Stimulated activated memory B cell treated with anti-CD40 and anti-IgM and Interleukin-4, amounts not matched to agents 10 μg/mL and 1 μg/mL and 100 μg/mL, for 72 hours (primary cell): ENCODE data around the gene SRGN.
"Not testable (repeated sequence)": the region's sequence is repeated elsewhere in the genome, so short reads cannot be mapped to it uniquely, and the experiment has no call there.

Source experiments
- ATAC-seq: fragments of 150-1000 bp; cut with Tn5 transposase; 2 replicates; pipeline ENCODE4 v1.10.0; 2021
- H3K27ac Mint-ChIP-seq: one replicate; pipeline ENCODE4 v1.8.0; 2022; ENCODE audit warnings: mild to moderate bottlenecking, mixed read lengths
- H3K27me3 Mint-ChIP-seq: one replicate; pipeline ENCODE4 v1.8.0; 2022; ENCODE audit warnings: mixed read lengths
- H3K36me3 Mint-ChIP-seq: one replicate; pipeline ENCODE4 v1.8.0; 2022; ENCODE audit warnings: mixed read lengths
- H3K4me1 Mint-ChIP-seq: one replicate; pipeline ENCODE4 v1.8.0; 2022; ENCODE audit warnings: mixed read lengths
- H3K4me3 Mint-ChIP-seq: one replicate; pipeline ENCODE4 v1.8.0; 2022; ENCODE audit warnings: mild to moderate bottlenecking, moderate library complexity, mixed read lengths
- H3K9me3 Mint-ChIP-seq: one replicate; pipeline ENCODE4 v1.8.0; 2022; ENCODE audit warnings: mixed read lengths

The SRGN gene, protein sequence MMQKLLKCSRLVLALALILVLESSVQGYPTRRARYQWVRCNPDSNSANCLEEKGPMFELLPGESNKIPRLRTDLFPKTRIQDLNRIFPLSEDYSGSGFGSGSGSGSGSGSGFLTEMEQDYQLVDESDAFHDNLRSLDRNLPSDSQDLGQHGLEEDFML

DNA sequence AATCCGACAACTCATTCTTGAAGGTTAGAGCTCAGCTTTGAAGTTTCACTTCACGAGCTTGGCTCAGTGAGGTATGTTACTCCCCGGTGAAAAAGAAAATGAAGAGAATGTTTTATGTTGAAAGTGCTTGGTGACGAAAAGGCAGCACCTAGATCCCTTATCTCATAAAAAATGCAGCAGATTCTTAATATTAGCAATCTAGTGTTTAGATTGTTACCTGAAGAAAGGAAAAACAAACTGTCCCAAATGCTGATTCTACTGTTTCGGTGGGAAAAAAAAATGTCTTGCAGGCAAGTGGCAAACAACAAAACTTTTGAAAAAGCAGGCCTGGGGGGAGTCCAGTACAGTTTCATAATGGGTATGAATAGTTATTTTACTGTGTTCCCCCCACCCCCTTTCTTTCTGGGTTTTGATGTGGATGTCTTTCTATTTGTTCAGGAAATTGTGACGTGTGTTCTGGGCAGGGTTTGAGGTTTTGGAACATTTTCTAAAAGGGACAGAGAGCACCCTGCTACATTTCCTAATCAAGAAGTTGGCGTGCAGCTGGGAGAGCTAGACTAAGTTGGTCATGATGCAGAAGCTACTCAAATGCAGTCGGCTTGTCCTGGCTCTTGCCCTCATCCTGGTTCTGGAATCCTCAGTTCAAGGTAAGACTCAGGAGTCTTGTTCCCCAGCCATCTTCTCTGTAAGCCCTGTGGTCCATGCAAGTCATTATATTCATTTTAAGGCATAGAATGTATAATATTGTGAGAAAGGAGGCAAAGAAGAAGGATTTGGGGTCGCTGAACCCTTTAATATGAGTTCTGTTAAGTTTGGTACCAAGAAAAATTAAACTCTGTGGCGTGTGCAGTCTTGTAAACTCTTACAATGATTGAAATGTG is at the start of gene SRGN:
SRGN (plus strand) TSS at position 514 of the 881 bp plus-strand sequence; CDS start at position 569, 55 bp downstream.
- Mint-ChIP-seq H3K9me3 (no peaks in the 10 kb centered on the region), H3K4me3 (peak within 1 kb of the TSS; percentile 72), H3K36me3 (peaks cover 22% of the 10 kb centered on the region), H3K27ac (peak within 1 kb of the TSS; percentile 98), H3K27me3 (no peaks in the 10 kb centered on the region), H3K4me1 (peaks cover 67% of the 10 kb centered on the region)
- peak; percentile 89 for ATAC-seq

DNA sequence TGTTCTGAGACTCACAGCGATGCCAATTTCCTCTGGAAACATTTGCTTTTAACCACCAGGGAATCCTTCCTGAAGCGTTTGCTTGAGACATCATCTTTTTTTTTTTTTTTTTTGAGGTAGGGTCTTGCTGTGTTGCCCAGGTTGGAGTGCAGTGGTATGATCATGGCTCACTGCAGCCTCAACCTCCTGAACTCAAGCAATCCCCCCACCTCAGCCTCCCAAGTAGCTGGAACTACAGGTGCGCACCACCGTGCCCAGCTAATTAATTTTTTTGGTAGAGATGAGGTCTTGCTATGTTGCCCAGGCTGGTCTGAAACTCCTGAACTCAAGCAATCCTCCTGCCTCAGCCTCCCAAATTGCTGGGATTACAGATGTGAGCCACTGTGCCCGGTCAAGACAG is 47.0 kb upstream of the SRGN start:
- not testable (repeated sequence) for ATAC-seq, H3K27ac Mint-ChIP-seq, H3K36me3 Mint-ChIP-seq, H3K4me3 Mint-ChIP-seq, H3K27me3 Mint-ChIP-seq, H3K9me3 Mint-ChIP-seq
- peaks cover 23% of the 10 kb centered on the region for H3K4me1 Mint-ChIP-seq

DNA sequence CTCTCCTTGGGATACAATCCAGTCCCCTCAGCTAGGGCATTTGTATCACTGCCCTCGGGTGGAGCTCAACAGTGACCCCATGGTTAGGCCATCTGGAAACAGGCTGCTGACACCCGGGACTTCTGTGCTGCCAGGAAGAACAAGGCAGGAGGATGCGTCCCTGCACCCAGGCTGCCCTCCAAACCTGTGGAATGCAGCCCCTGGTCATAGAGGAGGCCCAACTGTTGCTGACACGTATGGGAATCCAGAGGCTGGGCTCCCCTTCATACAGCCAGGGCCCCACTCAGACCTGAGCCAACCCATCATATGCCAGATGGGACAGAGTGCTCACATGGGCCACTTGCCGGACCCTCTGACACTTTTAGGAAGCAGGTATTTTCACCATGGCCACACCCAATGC is 45.5 kb upstream of the SRGN start:
- H3K36me3 Mint-ChIP-seq = no peaks in the 10 kb centered on the region
- H3K27ac Mint-ChIP-seq = no peak overlapping the region
- H3K27me3 Mint-ChIP-seq = no peaks in the 10 kb centered on the region
- no peak overlapping the region for H3K4me3 Mint-ChIP-seq
- no peaks in the 10 kb centered on the region for H3K9me3 Mint-ChIP-seq
- peaks cover 26% of the 10 kb centered on the region for H3K4me1 Mint-ChIP-seq
- no peak for ATAC-seq

DNA sequence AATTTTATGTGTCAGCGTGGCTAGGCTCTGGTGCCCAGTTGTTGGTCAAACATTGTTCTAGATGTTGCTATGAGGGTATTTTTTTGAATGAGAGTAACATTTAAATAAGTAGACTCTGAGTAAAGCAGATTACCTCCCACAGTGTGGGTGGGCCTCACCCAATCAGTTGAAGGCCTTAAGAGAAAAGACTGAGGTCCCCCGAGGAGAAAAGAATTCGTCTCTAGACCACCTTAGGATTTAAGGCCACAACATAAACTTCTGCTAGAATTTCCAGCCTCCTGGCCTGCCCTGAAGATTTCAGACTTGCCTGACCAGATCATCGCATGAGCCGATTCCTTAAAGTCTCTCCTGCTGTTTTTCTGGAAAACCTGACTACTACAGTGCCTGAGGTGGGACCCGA is 45.1 kb upstream of the SRGN start:
- ATAC-seq = no peak
- Mint-ChIP-seq H3K4me3 (no peak overlapping the region), H3K36me3 (no peaks in the 10 kb centered on the region), H3K4me1 (peaks cover 26% of the 10 kb centered on the region), H3K27ac (no peak overlapping the region), H3K27me3 (no peaks in the 10 kb centered on the region), H3K9me3 (no peaks in the 10 kb centered on the region)

DNA sequence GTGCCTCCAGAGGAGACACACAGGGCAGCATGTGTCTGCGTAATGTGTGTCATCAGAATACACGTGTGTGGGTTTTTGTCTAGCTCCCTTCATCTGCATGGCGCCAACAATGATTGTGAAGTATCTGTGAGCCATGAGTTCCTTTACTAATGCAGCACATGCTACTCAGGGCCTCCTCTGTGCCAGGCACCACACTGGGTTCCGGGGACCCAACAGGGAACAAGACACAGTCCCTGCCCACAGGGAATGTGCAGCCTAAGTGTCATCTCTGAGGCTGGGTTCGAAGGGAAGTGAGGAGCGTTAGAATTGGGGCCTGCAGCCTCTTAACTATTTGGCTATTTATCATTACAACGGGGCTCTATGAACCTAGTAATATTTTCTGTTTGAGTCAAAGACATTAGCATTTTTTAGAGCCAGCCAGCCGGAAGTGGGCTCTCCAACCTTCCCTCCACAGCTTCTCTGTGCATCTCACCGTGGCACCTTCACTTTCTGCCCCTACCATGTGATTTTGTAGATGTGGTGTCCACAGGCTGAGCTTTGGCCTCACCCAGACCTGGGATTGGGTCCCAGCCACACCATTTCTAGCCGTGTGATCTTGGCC is 43.9 kb upstream of the SRGN start:
- Mint-ChIP-seq H3K4me3 (peak overlapping the region; percentile 57), H3K9me3 (no peaks in the 10 kb centered on the region), H3K36me3 (no peaks in the 10 kb centered on the region), H3K27me3 (no peaks in the 10 kb centered on the region), H3K27ac (peak overlapping the region; percentile 93), H3K4me1 (peaks cover 26% of the 10 kb centered on the region)
- ATAC-seq = peak; percentile 71

DNA sequence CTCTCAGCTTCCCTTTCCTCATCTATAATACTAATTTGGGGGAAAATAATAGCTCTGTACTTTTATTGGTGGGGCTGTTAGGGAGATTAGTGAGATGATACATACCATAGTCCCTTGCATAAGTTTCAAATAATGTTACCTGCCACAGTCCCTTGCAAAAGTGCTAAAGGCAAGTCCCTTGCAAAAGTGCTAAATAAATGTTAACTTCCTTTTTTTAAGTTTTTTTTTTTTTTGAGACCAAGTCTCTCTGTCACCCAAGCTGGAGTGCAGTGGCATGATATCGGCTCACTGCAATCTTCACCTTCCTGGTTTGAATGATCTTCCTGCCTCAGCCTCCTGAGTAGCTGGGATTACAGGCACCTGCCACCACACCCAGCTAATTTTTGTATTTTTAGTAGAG is 43.4 kb upstream of the SRGN start:
- Mint-ChIP-seq H3K9me3 (no peaks in the 10 kb centered on the region), H3K27ac (peak overlapping the region; percentile 93)
- ATAC-seq = peak; percentile 51

DNA sequence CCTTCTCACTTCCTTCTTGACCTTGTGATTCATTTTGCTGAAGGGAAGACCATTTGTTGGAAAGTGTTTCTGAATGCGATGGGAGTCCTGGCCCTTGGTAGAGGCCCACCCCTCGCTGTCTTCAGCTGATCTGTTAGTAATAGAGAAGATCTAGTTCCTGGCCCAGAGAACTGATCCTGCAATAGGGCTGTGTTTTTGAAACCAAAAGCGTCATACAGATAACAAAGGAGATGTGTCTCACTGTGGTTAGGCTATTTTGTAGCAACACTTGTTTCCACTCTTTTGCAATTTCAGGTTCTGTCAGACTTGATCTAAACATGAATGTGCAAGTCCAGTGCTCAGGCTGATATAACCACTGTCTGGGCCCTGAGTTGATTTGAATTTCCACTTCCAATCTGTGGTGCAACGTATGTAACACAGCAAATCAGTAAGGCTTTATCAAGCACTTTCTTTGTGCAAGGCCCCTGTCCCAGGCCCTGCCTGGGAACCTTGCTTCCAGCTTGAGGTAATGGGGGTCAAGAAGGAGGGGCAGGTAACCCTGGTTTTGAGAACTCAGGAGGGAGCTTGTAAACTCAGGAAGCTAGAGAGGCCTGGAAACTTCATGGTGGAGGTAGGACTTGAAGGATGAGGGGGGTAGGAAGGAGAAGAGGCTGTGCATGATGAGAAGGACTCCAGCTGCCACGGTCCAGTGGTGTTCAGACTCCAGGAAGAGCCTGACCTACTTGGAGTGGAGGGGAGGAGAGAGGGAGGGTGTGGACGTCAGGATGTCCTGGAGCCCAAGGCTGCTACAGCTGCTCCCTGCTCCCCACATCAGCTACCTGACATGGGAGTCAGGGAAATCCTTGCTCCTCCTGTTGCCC is 42.2 kb upstream of the SRGN start:
- Mint-ChIP-seq H3K9me3 (no peaks in the 10 kb centered on the region), H3K27me3 (no peaks in the 10 kb centered on the region), H3K4me1 (peaks cover 34% of the 10 kb centered on the region), H3K27ac (peak overlapping the region; percentile 93), H3K36me3 (no peaks in the 10 kb centered on the region), H3K4me3 (peak overlapping the region; percentile 13)
- peak; percentile 67 for ATAC-seq

More for the DNA sequence above, 43.4 kb upstream of the SRGN start:
- Mint-ChIP-seq H3K36me3 (no peaks in the 10 kb centered on the region), H3K27me3 (no peaks in the 10 kb centered on the region), H3K4me3 (peak overlapping the region; percentile 57), H3K4me1 (peaks cover 31% of the 10 kb centered on the region)

DNA sequence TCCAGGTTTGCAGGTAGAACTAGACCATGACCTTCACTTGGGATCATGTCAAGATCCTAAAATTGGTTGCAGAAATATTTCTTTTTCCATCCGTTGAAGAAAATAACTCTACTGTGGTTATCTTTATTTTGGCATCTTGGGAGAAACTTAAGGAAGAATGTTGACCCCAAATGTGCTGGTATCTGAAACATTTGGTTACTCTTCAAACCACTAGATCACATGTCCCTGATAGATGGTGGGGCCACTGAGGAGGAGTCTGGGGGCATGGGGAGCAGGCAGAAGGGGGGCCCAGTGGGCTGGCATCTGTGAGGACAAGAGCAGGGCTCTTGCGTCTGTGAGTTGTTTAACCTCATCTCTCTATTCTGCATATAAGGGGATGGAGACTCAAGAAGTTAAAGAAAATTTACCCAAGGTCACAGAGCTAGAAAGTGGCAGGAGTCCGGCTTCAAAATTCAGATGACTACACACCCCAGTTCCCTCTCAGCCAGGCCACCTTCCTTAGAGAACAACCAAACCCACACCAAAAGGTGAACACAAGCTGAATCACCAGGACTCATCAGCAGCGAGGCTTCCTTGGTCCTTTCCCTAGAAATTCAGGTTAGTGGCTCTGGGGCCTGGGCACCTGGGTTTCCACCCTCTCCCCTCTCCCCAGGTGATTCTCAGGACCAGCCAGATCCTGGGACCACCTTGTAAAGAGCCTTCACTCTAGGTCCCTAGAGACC is 40.6 kb upstream of the SRGN start:
- ATAC-seq = no peak
- no peaks in the 10 kb centered on the region for H3K9me3 Mint-ChIP-seq
- H3K4me1 Mint-ChIP-seq = peaks cover 47% of the 10 kb centered on the region

DNA sequence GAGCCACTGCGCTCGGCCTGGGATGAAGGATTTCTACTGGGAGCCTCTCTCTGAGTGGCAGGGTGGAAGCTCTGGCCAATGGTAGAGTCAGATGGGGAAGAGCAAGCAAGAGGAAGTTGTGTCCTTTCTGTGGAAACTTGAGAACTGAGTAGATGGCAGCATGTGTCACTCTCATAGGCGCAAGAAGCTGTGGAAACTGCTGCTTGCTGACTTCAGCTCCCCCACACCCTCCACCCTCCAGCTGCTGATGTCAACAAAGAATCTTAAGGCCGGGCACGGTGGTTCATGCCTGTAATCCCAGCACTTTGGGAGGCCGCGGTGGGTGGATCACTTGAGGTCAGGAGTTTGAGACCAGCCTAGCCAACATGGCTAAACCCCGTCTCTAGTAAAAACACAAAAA is 39.8 kb upstream of the SRGN start:
- Mint-ChIP-seq H3K9me3 (no peaks in the 10 kb centered on the region), H3K4me3 (no peak overlapping the region), H3K27ac (peak overlapping the region; percentile 93), H3K27me3 (no peaks in the 10 kb centered on the region), H3K4me1 (peaks cover 55% of the 10 kb centered on the region), H3K36me3 (no peaks in the 10 kb centered on the region)
- peak; percentile 75 for ATAC-seq

More for the DNA sequence above, 40.6 kb upstream of the SRGN start:
- Mint-ChIP-seq H3K27me3 (no peaks in the 10 kb centered on the region), H3K27ac (peak overlapping the region; percentile 93), H3K4me3 (no peak overlapping the region), H3K36me3 (no peaks in the 10 kb centered on the region)

DNA sequence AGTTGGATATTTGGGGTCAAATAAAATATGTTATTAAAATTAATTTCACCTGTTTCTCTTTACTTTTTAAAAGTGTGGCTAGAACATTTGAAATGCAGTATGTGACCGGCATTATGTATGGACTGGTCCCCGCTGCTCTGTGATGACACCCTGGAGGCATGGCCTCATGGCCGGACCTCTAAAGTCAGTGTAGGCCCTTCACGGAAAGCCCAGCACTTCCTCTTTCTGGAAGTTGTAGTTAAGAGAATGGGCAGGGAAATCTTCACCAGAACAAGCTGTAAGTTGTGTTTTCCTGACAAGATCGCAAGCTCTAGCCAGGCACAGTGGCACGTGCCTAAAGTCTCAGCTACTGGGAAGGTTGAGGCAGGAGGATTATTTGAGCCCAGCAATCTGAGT is 38.3 kb upstream of the SRGN start:
- no peaks in the 10 kb centered on the region for H3K27me3 Mint-ChIP-seq
- H3K27ac Mint-ChIP-seq = peak overlapping the region; percentile 93
- peaks cover 51% of the 10 kb centered on the region for H3K4me1 Mint-ChIP-seq
- ATAC-seq = no peak
- no peak overlapping the region for H3K4me3 Mint-ChIP-seq
- H3K36me3 Mint-ChIP-seq = no peaks in the 10 kb centered on the region
- no peaks in the 10 kb centered on the region for H3K9me3 Mint-ChIP-seq

DNA sequence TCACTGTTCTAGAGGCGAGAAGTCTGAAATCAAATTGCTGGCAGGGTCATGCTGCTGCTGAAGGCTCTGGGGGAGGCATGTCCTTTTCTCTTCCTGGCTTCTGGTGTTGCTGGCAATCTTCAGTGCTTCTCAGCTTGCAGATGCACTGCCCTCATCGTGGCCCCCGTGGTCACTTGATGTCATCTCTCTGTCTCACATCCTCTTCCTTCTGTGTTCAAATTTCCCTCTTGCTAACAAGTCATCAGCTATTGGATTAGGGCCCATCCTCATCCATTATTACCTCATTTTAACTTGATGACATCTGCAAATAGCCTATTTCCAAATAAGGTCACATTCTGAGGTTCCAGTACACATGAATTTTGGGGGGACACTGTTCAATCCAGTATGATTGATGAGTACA is 36.6 kb upstream of the SRGN start:
- H3K4me1 Mint-ChIP-seq = peaks cover 45% of the 10 kb centered on the region
- no peaks in the 10 kb centered on the region for H3K9me3 Mint-ChIP-seq
- peak; percentile 74 for ATAC-seq
- H3K36me3 Mint-ChIP-seq = no peaks in the 10 kb centered on the region
- H3K4me3 Mint-ChIP-seq = no peak overlapping the region
- H3K27ac Mint-ChIP-seq = peak overlapping the region; percentile 41
- H3K27me3 Mint-ChIP-seq = no peaks in the 10 kb centered on the region

DNA sequence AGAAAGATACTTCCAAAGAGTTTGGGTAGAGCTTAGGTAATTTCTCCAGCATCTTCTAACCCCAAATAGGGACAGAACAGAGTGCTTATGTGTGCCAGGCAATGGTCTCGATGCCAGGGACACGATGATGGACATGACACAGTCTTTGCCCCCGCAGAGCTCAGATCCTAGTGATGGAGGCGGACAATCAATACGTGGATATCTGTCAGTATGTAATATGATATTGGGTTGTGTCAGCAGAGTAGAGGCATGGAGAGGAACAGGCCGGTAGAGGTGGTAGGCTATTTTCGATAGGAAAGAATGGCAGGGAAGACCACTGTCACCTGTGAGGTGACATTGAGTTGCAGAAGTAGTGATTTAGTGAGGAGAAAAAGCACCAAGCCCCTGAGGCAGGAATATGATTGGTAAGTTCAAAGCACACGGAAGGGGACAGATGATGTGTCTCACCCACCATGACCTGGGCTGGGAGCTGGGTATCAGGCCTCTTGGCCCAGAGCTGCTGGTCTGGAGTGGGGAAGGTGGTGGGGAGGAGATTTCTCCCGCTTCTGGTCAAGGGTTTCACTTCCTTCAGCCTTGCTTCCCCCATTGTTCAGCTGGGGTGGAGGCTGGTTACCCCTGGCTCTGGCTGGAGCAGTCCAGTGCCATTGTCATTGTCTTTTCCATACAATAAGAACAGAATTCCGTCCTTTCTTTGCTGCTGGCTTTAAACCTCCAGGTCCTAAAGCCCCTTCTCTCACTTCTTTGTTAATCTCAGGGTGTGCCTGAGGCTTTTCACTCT is 36.0 kb upstream of the SRGN start:
- no peaks in the 10 kb centered on the region for H3K9me3 Mint-ChIP-seq
- H3K36me3 Mint-ChIP-seq = no peaks in the 10 kb centered on the region
- peaks cover 51% of the 10 kb centered on the region for H3K4me1 Mint-ChIP-seq
- H3K27me3 Mint-ChIP-seq = no peaks in the 10 kb centered on the region
- ATAC-seq = no peak
- H3K27ac Mint-ChIP-seq = peak overlapping the region; percentile 41
- H3K4me3 Mint-ChIP-seq = no peak overlapping the region

DNA sequence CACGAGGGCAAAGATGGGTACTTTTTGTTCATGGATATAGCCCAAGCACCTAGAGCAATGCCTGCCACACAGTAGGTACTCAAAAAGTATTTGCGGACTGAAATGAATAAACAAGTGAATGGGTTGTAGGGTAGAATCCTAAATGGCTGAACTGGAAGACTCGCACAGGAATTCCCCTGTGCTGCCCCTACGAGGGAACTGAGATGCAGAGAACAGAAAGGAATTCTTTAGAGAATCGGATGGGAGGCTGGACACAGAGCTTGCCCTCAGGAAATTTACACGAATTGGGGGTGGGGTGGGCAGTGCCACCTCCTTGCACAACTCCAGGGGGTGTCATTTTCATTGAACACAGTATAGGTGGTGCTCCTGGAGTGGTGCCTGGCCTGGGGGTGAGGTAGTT is 35.2 kb upstream of the SRGN start:
- Mint-ChIP-seq H3K4me1 (peaks cover 59% of the 10 kb centered on the region), H3K27me3 (no peaks in the 10 kb centered on the region), H3K4me3 (no peak overlapping the region), H3K27ac (no peak overlapping the region), H3K36me3 (no peaks in the 10 kb centered on the region), H3K9me3 (no peaks in the 10 kb centered on the region)
- no peak for ATAC-seq

DNA sequence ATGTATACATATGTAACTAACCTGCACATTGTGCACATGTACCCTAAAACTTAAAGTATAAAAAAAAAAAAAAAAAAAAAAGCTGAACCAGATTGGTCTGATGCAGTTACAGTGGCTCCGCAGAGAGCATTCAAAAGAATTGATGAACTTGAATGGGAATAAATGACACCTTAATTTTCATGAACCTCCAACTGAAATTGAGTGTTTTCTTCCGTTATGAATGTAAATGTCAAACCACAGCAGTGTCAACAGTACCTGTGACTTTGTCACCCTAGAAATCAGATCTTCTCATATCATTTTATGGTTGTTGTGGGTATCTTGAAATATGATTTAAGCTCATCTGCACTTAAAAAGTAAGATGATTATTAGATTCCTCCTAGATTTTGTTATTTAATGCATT is 32.7 kb upstream of the SRGN start:
- no peaks in the 10 kb centered on the region for H3K36me3 Mint-ChIP-seq
- peak; percentile 14 for ATAC-seq
- H3K4me3 Mint-ChIP-seq = no peak overlapping the region
- H3K4me1 Mint-ChIP-seq = peaks cover 58% of the 10 kb centered on the region
- H3K9me3 Mint-ChIP-seq = no peaks in the 10 kb centered on the region
- peak overlapping the region; percentile 78 for H3K27ac Mint-ChIP-seq
- H3K27me3 Mint-ChIP-seq = no peaks in the 10 kb centered on the region
